GM18505 (cell line): ENCODE data around the gene CNTNAP2.

Experiments
- ATAC-seq: cut with Tn5 transposase; IDR thresholded peaks from one replicate; pipeline ENCODE4 v1.9.1; 2021; ENCODE audit not compliant: unreplicated experiment
- POLR2A ChIP-seq: IDR thresholded peaks from 4 replicates; pipeline ENCODE4 v1.6.1; 2011; ENCODE audit warnings: borderline replicate concordance; ENCODE audit not compliant: insufficient read depth, insufficient read length; ENCODE audit errors: extremely low read depth

Gene CNTNAP2

DNA sequence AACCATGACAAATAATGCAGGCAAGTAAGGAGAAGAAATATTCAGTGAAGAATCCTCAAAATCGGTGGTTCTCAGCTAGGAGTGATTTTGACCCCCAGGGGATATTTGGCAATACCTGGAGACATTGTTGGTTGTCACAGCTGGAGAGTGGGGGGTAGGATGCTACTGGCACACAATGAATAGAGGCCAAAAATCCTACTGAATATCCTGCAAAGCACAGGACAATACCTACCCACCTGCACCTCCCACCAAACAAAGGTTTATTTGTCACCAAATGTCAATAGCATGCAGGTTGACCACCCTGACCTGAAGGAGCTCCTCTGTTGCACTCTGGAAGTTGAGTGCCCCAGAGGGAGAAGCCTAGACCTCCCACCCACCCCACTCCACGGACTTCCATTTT lies 1028.6 kb downstream of the CNTNAP2 start:
- ATAC-seq, result no peak
- TF ChIP-seq POLR2A, result no peak

DNA sequence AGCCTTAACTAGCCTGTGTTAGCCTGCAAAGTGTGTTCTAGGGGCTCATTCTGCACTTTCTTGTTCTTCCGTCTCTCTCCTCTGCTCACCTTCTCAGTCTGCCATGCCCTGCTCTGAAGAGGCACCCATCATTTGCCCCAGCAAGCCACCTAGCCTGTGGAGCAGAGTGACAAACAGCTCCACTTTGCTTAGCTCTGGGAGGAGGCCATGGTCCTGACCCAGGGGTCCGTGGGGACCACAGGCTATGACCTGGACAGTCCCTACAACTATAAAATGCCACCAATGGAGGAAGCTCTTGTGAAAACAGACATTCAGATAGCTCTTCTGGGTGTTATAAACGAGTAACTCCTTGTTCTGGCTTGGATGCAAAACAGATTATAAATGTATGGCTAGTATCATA lies 1029.6 kb downstream of the CNTNAP2 start:
- ATAC-seq, result no peak
- no peak for TF ChIP-seq POLR2A

DNA sequence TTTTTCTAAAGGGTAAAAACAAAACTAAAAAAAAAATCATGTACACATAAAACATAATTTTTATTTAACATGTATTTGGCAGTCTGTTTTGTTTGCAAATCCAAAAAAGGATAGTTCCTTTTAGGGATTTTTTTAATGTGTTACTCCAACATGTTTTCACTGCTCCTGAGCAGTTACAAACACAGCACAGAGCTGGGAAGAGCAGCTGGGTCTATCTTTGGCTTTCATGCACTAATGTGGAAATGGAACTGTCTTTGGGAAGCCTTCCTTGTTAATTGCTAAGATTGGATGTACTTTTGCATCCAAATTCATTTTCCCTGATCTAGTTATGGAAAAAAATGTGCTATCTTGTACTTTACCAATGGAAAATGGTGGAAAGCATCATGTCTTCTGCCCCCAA lies 1035.1 kb downstream of the CNTNAP2 start:
- ATAC-seq, result no peak
- no peak for TF ChIP-seq POLR2A

DNA sequence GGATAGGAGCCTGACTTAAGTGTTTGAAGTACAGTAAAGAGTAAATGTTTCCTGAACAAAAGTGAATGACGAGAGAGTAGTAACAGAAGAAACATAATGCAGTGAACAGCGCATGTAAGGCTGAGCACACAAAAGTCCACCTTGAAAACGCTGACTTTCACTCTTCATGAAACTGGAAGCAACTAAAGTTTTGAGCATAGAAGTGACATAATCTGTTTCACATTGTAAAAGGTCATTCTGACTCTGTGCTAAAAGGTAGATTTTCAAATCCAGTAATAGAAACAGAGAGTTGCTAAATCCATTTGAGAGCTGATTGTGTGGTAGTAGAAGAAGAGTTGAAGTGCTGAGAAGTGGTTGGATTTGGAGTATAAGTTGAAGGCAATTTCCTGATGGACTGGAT lies 1037.0 kb downstream of the CNTNAP2 start:
- no peak for TF ChIP-seq POLR2A
- ATAC-seq, result no peak

DNA sequence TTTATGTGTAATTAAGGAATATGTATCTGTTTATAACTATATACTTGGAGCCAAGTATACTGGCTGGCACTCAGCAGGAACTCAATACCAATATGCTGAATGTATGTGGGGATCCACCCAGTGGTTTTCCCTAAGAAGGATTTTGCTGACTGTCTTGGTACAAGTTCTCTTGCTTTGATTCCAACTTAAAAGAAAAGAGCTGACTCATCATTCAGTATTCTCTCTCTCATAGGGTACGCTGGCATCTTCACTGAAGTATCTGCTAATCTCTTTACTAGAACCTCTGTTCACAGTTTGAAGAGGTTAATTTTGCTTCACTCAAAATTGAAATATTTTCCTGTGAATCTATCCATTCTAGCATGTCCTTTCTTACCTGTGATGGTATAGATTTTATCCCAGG lies 1044.8 kb downstream of the CNTNAP2 start:
- ATAC-seq, result no peak
- no peak for TF ChIP-seq POLR2A

DNA sequence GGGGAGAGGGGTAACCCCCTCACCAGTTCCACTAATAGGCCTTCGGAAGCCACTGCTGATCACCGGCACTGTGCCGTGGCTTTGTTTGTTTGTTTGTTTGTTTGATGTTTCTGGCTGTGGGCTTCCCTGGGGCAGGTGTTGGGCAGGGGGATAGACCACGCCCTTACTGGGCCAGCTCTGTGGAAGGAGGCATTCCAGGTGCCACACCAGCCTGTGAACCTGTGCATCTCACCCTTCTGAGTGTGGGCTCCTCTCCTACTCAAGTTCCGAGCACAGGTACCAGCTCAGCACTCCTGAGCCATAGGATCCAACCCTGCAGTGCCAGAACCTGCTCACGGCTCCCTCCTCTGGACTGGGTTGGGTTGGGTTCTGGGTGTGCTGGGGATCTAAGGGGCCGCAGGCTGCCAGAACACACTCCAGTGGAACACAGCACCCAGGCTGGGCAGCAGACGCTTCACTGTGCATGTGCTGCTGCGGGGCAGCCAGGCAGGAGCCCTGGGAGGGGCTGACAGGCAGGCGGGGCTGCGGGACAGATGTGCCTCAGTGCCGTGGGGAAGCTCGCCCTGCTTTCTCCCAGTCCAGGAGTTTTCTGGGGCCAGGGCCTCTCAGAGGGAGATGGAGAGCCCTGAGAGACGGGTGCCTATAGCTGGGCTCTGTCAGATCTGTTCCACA lies 1053.9 kb downstream of the CNTNAP2 start:
- no peak for ATAC-seq
- no peak for TF ChIP-seq POLR2A

DNA sequence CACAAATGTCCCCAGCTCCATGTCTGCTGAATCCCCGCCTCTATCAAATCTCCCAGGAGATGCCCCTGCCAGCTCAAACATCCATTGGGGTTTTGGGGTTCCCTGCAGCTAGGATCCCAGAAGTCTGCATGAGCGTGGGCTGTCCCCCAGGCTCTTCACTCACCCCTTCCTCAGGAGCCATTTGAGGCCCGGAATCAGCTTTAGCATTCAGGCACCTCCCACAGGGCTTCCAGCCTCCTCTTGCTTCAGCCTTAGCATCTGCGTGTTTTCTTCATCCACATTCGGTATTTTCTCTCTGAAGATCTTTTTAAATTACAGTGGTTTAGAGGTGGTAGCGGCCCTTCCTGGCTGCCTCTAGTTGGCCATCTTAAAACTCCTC lies 1054.4 kb downstream of the CNTNAP2 start:
- TF ChIP-seq POLR2A, result no peak
- ATAC-seq, result no peak

DNA sequence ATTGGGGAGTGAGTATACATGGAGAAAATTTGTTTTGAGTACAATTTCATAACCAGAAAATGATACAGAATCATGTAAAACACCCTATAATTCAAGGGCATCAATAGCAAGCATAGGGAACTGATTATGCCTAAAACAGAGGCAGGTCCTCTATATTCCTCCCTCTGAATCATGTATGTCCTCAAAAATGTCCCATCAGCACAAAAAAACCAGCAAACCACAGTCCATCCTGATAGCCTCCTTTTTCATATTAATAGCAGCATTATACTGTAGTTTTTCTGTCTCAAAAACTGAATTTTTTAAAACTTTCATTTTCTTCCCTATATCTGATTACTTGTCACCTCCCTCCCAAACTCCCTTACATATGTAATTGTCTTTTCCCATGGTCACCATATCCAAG lies 1057.3 kb downstream of the CNTNAP2 start:
- TF ChIP-seq POLR2A, result no peak
- ATAC-seq, result no peak

DNA sequence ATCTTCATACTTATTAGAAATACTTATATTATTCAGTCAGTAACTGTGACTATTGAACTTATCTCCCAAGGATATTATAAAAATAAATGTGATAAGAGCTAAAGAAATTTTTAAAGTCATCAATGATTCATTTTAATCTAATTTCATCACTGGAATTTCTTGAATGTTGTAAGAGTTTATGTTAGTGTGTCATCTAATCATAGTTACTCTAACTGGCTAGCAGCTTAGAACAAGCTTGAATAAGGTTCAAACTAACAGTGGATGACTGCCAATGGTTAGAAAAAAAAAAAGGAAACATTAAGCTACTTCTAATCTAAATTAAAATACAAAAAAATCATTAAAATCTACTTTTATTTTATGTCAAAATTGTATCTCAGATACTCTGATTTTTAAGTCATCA lies 1066.3 kb downstream of the CNTNAP2 start:
- TF ChIP-seq POLR2A, result no peak
- no peak for ATAC-seq

DNA sequence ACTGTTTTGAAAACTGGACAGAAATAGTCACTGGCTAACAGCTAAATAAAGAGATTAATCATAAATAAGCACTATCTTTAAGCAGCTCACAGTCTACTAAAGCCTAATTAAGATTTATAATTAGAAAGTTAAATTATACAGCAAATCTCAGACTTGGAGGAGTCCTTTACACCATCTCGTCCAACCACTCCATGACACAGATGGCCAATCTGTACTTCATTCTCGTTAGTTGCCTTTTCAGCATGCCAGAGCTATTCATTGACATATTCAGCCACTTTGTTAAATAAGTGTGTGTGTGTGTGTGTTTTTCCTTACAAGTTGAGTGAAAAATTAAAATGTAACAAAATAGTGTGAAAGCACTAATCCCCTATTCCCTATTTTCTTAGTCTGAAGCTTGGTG lies 1066.7 kb downstream of the CNTNAP2 start:
- TF ChIP-seq POLR2A, result no peak
- no peak for ATAC-seq

DNA sequence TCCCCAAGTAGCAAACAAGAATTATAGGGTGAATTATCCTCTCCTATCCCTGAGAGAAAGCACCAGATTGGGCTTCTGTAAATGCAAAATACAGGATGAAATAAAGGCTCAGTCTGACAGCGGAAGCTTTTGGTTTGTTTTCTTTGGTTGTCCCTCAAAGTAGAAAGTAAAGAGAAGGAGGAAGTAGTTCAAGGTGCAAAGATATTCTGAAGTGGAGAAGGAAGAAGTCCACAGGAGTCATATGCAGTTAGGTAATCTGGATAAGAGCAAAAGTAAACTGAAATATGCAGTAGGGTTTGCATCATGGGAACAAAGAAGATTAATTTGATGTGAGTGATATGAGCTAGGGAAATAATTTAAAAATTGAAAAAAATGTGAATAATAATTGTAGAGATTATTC lies 1071.9 kb downstream of the CNTNAP2 start:
- no peak for TF ChIP-seq POLR2A
- ATAC-seq, result no peak

DNA sequence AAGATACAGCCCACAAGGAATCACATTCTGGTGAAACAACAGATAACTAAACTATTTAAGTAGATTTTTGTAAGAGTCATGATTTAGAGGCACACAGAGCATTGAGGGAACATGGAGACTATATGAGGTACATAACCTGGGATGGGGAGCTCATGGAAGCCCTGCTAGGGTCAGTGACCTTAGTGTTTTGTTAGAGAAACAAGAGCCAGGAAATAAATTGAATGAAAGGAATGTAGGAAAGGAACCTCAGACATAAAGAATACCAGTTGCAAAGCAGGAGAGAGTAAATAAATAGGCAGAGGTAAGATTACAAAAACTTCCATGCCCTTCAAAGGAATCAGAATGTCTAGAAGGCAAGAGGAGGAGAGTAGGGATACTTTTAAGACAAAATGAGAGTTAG lies 1076.9 kb downstream of the CNTNAP2 start:
- TF ChIP-seq POLR2A, result no peak
- ATAC-seq, result no peak

DNA sequence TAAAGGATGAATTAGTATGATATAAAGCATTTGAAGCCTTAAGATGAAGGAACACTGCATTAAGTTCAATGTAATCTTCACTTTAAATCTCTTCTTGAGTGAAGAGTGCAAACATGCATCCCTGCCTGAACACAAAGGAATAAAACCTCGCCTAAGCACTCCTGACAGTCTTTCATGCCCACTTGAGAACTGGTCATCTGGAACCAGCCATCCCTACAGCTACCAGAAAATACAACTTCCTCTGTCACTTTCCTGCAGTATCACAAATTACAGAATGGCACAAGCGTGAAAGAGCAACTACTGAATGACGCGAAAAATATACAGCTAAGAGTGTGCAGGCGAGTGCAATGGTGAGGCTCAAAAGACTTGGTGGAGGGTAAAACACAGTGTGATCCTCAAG lies 1079.9 kb downstream of the CNTNAP2 start:
- TF ChIP-seq POLR2A, result no peak
- no peak for ATAC-seq

DNA sequence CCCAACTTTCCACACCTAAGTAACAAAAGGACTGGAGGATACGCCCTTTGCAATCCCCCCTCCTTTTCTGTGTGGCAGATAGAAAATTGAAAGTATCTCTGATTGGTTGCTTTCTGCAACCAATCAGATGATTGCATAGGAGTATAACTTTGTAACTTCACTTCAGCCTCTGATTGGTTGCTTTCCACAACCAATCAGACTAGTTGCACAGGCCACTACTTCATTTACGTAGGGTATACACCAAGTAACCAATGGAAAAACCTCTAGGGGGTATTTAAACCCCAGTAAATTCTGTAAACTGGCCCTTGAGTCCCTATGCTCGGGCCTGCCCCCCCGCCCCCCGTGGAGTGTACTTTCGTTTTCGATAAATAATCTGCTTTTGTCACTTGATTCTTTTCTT lies 1080.4 kb downstream of the CNTNAP2 start:
- no peak for ATAC-seq
- TF ChIP-seq POLR2A, result no peak

DNA sequence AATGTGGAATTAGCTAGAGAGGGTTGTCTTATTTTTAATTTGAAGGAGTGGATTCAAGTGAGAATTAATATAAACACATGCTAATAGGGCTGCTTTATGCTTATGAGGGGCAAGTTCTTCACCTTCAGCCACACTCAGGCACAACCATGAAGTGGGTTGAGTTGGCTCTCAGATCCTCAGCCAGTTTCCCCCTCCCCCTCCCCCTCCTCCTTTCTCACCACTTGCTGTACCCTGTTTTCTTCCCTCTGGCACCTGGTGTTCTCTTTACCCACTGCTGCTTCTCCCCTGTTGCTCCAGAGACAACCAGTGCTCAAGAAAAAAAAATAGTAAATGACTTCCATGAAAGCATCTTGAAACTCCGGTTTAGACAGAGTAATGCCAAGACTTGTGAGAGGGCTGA lies 1083.3 kb downstream of the CNTNAP2 start:
- no peak for ATAC-seq
- TF ChIP-seq POLR2A, result no peak
